Neuron (in vitro differentiated cells): Measurements from ENCODE around the gene THRA.
A peak's percentile ranks its signal among the peaks of the same experiment; 100 is the strongest.

ENCODE experiments used
- H2AFZ ChIP-seq: one replicate; pipeline ENCODE4 v1.6.1; 2013; ENCODE audit warnings: low read depth, mild to moderate bottlenecking, inconsistent platforms, low read length, moderate library complexity
- H3K27me3 ChIP-seq: one replicate; pipeline ENCODE4 v1.6.1; 2013; ENCODE audit warnings: low read length; ENCODE audit not compliant: insufficient read depth
- H3K36me3 ChIP-seq: one replicate; pipeline ENCODE4 v1.6.1; 2013; ENCODE audit warnings: low read length; ENCODE audit not compliant: insufficient read depth
- H3K4me1 ChIP-seq: one replicate; pipeline ENCODE4 v1.6.1; 2013; ENCODE audit warnings: low read length; ENCODE audit not compliant: insufficient read depth
- H3K4me3 ChIP-seq: 2 replicates; pipeline ENCODE4 v1.5.1; 2013; ENCODE audit warnings: mild to moderate bottlenecking, low read length, moderate library complexity
- H3K9me3 ChIP-seq: one replicate; pipeline ENCODE4 v1.6.1; 2013; ENCODE audit warnings: low read length

The THRA gene

DNA sequence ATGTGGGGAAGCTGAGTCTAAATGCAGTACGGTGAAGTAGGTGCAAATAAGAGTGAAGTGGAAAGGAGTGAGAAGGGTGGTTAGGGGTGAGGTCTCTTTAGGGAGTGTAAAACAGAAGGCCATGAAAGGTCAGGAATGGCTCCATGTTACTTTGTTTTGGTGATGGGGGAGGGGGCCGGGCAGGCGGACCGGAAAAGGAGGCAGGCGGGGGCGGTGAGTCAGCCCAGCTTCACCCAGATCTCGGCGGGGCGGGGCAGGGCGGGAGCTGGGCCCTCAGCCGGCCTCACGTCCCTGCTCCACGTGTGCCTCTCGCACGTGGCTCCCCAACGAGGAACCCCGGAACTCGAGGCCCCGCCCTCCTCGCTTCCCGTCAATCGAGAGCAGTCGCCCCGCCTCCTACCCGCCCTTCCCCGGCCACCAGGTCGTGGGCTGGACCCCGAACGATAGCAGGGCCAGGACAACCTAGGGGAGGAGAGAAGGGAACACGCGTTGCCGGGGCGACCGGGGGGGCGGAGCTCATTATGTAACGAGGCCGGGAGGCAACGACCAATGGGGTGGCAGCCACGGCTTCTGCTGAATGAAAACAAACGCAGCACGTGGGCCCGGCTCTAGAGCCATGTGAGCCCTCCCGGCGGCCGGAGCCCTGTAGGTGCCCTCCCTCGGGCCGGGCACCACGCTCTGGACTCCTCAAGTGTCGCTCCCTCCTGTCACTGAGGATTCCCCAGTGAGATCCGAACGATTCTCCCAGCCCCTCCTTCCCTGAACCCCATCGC, 36.3 kb downstream of the THRA start:
- H3K36me3 ChIP-seq = peaks cover 4% of the 10 kb centered on the region
- H3K9me3 ChIP-seq = no peaks in the 10 kb centered on the region
- no peaks in the 10 kb centered on the region for H3K27me3 ChIP-seq
- peak overlapping the region; percentile 29 for H2AFZ ChIP-seq
- H3K4me3 ChIP-seq = peak overlapping the region; percentile 50
- peaks cover 36% of the 10 kb centered on the region for H3K4me1 ChIP-seq

GRCh38 chr17:40099619-40100418, 37.1 kb downstream of the THRA start:
- Histone ChIP-seq H3K9me3 (no peaks in the 10 kb centered on the region), H2AFZ (peak overlapping the region; percentile 59), H3K4me1 (peaks cover 36% of the 10 kb centered on the region), H3K4me3 (peak overlapping the region; percentile 50), H3K36me3 (peaks cover 4% of the 10 kb centered on the region), H3K27me3 (no peaks in the 10 kb centered on the region)

DNA sequence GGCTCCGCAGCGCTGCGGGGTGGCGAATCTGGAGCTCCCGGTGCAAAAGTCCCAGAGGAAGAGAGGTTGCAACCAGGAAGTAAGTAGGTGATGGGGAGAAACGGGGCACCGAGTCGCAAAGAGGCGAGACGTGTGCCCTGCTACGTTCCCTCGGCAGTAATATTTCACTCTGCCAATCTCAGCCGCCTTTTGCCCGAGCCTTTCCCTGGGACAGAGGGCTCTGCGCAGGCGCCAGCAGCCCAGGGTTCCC, 37.6 kb downstream of the THRA start, which contains the start of gene NR1D1:
Gene NR1D1 (minus strand): TSS at position 171 of the 250 bp plus-strand sequence. CDS start 495 bp downstream, outside the sequence.
- Histone ChIP-seq H3K4me3 (peak within 1 kb of the TSS; percentile 50), H3K4me1 (peaks cover 36% of the 10 kb centered on the region), H3K9me3 (no peaks in the 10 kb centered on the region), H3K36me3 (peaks cover 3% of the 10 kb centered on the region), H3K27me3 (no peaks in the 10 kb centered on the region), H2AFZ (peak within 1 kb of the TSS; percentile 62)

DNA sequence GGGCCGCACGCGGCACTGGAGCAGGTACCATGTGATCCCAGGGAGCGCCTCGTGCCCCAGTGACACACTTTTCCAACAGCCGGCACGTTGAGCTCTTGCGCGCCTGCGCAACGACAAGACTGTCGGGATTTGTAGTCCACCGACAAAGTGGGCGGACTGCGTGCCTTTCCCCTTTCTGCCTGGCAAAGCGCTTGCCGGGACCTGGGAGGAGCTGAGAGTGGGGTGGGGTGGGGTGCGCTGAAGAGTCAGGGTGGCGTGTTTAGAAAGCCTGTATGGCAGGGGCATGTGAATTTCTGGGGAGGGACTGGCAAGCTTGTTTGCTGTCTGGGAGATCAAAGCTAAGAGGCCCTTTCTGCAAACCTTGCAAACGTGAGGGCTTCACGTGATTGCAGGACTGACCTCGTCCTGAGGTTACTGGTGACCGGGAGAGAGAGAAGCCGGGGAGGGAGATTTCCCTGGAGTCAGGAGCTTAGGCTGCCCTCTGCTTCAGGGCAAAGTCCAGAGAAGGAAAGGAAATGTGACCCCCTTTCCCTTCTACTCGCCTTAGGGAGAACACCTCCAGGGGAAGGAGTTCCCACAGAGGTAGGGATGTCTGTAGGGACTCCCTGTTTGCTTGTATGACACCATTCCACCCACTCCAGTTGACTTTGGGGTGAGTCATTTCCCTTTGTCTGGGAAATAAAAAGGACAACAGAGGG, 38.1 kb downstream of the THRA start:
- Histone ChIP-seq H3K4me3 (peak overlapping the region; percentile 50), H2AFZ (peak overlapping the region; percentile 62), H3K36me3 (no peaks in the 10 kb centered on the region), H3K27me3 (no peaks in the 10 kb centered on the region), H3K4me1 (peaks cover 36% of the 10 kb centered on the region), H3K9me3 (no peaks in the 10 kb centered on the region)

DNA sequence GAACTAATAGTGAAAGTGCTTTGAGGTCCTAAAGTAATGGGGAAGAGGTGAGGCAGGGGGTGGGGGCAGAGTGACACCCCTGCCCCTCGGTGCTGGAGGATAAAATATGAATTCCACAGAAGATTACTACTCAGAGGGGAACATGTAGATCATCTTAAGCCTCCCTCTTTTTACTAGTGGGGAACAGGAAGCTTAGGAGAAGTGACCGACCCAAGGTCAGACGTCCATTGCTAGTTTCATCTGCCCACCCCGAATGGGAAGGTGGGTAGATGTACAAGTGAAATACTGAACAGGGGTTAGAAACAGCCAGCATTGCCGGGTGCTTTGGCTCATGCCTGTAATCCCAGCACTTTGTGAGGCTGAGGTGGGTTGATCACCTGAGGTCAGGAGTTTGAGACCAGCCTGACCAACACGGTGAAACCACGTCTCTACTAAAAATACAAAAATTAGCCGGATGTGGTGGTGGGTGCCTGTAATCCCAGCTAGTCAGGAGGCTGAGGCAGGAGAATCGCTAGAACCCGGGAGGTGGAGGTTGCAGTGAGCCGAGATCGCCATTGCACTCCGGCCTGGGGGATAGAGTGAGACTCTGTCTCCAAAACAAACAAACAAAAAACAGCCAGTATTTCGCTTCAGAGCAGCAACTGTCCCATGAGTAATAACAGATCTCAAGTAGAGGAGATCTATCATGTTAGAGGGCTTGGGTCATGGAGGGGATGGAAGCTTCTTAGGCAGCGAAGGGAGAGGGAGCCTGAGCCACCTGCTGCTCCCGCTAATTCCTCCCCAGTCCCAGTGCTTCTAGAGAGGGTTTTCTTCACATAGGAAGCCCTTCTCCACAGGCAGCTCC, 38.8 kb downstream of the THRA start:
- Histone ChIP-seq H3K4me1 (peaks cover 39% of the 10 kb centered on the region), H3K4me3 (no peak overlapping the region)

GRCh38 chr17:40103071-40103661, 40.4 kb downstream of the THRA start:
- H2AFZ ChIP-seq = no peak overlapping the region
- no peaks in the 10 kb centered on the region for H3K9me3 ChIP-seq
- no peaks in the 10 kb centered on the region for H3K36me3 ChIP-seq
- H3K4me1 ChIP-seq = peaks cover 55% of the 10 kb centered on the region
- H3K27me3 ChIP-seq = no peaks in the 10 kb centered on the region
- H3K4me3 ChIP-seq = no peak overlapping the region

More for the DNA sequence above, 38.8 kb downstream of the THRA start:
- no peaks in the 10 kb centered on the region for H3K36me3 ChIP-seq
- H3K9me3 ChIP-seq = no peaks in the 10 kb centered on the region
- H2AFZ ChIP-seq = no peak overlapping the region
- no peaks in the 10 kb centered on the region for H3K27me3 ChIP-seq

DNA sequence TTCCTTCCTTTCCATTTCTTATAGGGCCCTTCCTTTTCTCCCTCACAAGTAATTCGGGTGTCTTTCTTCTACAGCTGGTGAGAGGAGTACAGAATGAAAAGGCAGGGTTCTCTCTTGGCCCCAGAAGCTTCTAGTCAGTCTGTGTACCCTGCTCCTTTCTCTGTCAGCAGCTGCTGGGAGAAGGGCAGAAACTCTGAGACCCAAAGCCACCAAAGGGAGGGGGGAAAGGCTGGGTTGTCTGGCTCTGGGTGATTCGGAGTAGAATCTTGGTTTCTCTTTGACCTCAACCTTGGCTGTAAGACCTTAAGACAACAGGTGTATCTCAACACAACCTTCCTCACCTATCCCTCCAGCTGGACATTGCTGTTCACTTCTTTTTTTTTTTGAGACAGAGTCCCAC, 40.9 kb downstream of the THRA start:
- Histone ChIP-seq H3K4me3 (no peak overlapping the region), H2AFZ (no peak overlapping the region), H3K27me3 (no peaks in the 10 kb centered on the region), H3K9me3 (no peaks in the 10 kb centered on the region), H3K4me1 (peaks cover 54% of the 10 kb centered on the region), H3K36me3 (no peaks in the 10 kb centered on the region)

DNA sequence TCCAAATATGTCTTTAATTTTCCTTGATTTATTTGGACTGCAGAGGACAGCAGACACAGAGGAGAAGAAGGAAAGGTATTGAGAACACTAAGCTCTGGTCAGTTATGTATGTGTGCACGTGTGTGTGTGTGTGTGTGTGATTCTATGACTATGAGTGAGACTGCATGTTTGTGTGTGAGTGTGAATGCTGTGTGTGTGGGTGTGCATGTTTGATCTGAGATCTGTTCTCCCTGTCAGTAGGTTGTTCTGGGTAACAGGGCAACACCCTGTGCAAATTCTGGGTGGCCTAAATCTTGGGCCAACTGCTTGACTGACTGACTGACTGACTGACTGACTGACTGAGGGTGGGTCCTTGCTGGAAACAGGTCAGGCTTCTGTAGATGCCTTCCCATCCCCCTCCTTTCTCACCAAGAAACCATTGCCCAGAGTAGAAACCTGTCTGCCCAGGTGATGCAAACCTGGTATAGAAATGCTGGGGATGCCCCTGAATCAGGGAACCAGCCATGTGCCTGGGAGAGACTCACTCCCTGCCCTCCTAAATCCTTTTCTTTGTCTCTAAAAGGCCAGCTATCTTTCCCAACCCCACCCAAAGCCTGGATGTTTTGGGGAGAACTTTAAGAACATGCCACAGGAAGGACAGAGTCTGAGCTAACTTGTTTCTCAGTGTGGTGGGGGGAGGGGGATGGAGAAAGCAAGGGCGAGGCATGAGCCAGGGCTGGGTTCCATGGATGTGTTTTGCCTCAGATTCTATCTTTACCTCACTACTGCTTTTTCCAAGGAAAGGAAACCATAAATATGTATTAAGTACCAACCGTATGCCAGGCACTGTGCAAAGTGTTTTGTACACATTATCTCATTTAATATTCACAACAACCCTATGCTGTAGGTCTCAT, 42.1 kb downstream of the THRA start:
- no peaks in the 10 kb centered on the region for H3K36me3 ChIP-seq
- peaks cover 46% of the 10 kb centered on the region for H3K4me1 ChIP-seq
- H3K27me3 ChIP-seq = no peaks in the 10 kb centered on the region
- H3K9me3 ChIP-seq = no peaks in the 10 kb centered on the region
- no peak overlapping the region for H3K4me3 ChIP-seq
- H2AFZ ChIP-seq = no peak overlapping the region

DNA sequence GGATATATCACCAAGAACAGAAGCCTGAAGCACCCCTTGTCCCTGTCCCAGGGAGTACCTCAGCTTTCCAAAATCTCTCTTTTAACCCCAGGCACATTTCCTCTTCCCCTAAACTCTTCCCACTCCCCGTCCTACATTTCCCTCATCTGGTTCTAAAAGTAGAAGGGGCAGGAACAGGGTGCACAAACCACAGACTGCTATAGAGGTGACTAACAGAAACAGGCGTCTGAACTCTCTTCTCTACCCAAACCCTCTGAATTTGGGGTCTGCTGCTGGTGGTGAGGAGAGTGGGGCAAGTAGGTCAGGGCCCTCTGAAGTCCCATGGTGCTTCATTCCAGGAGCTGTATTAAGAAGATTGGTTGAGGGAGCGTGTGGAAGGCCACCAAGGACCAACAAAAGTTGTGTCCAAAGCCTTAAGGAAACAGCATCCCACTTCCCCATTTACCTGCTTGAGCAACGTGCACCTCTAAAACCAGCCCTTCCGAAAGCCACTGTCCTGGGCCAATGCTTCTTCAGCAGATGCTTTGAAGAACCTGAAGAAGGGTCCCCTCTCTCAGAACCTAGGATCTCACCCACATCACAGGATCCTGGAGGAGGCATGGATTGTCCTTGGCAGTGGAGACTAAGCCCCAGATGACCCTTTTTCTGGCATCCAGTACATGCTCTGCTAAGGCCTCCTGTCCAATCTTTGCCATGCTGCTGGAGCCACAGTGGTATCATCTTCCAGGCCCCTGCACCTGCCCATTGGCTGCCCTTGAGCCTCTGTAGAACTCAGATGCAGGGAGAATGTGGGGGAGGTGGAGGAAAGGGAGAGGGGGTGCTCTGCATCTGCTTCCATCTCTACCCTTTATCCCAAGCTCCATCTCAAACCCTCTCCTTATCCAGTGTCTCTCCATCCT, 43.3 kb downstream of the THRA start:
- peaks cover 49% of the 10 kb centered on the region for H3K4me1 ChIP-seq
- no peaks in the 10 kb centered on the region for H3K36me3 ChIP-seq
- H3K4me3 ChIP-seq = no peak overlapping the region
- H3K27me3 ChIP-seq = no peaks in the 10 kb centered on the region
- H2AFZ ChIP-seq = peak overlapping the region; percentile 18
- H3K9me3 ChIP-seq = no peaks in the 10 kb centered on the region

GRCh38 chr17:40106760-40107521, 44.2 kb downstream of the THRA start:
- no peaks in the 10 kb centered on the region for H3K36me3 ChIP-seq
- peak overlapping the region; percentile 18 for H2AFZ ChIP-seq
- H3K27me3 ChIP-seq = no peaks in the 10 kb centered on the region
- peak overlapping the region; percentile 24 for H3K4me3 ChIP-seq
- no peaks in the 10 kb centered on the region for H3K9me3 ChIP-seq
- peaks cover 54% of the 10 kb centered on the region for H3K4me1 ChIP-seq
